T-helper 2 cell treated with Interferon-gamma antibody and Interleukin-4, amounts not matched to agents 5 μg/mL and 100 μg/mL, for 36 hours (primary cell): Measurements from ENCODE around the gene TMEM94.

ENCODE experiments used
- DNase-seq: peaks from one replicate; pipeline ENCODE4 v3.0.0; 2021; ENCODE audit warnings: low spot score
- H3K27ac Mint-ChIP-seq: one replicate; pipeline ENCODE4 v1.8.0; 2021; ENCODE audit warnings: mild to moderate bottlenecking, mixed read lengths
- H3K27me3 Mint-ChIP-seq: one replicate; pipeline ENCODE4 v1.8.0; 2021; ENCODE audit warnings: low read depth, mixed read lengths
- H3K36me3 Mint-ChIP-seq: one replicate; pipeline ENCODE4 v1.8.0; 2021; ENCODE audit warnings: low read depth, mixed read lengths
- H3K4me1 Mint-ChIP-seq: one replicate; pipeline ENCODE4 v1.8.0; 2021; ENCODE audit warnings: low read depth, mixed read lengths
- H3K4me3 Mint-ChIP-seq: one replicate; pipeline ENCODE4 v1.8.0; 2022; ENCODE audit warnings: mild to moderate bottlenecking, moderate library complexity, mixed read lengths
- H3K9me3 Mint-ChIP-seq: one replicate; pipeline ENCODE4 v1.8.0; 2021; ENCODE audit warnings: mixed read lengths

TMEM94 gene

GRCh38 chr17:75539967-75540729, 83.7 kb downstream of the TMEM94 start:
- no peak for DNase-seq
- Mint-ChIP-seq H3K36me3 (no peaks in the 10 kb centered on the region), H3K9me3 (no peaks in the 10 kb centered on the region), H3K27me3 (no peaks in the 10 kb centered on the region), H3K27ac (no peak overlapping the region), H3K4me3 (no peak overlapping the region), H3K4me1 (peaks cover 8% of the 10 kb centered on the region)

- Mint-ChIP-seq H3K36me3 (no peaks in the 10 kb centered on the region), H3K4me3 (no peak overlapping the region), H3K27ac (no peak overlapping the region), H3K4me1 (no peaks in the 10 kb centered on the region), H3K9me3 (no peaks in the 10 kb centered on the region), H3K27me3 (no peaks in the 10 kb centered on the region)
- DNase-seq, result no peak
These were observed 84.6 kb downstream of the TMEM94 start for GRCh38 chr17:75540923-75541503.

GRCh38 chr17:75542229-75542628, 85.8 kb downstream of the TMEM94 start:
- H3K27ac Mint-ChIP-seq, result no peak overlapping the region
- no peaks in the 10 kb centered on the region for H3K27me3 Mint-ChIP-seq
- H3K4me1 Mint-ChIP-seq, result no peaks in the 10 kb centered on the region
- H3K36me3 Mint-ChIP-seq, result no peaks in the 10 kb centered on the region
- H3K9me3 Mint-ChIP-seq, result no peaks in the 10 kb centered on the region
- no peak for DNase-seq
- no peak overlapping the region for H3K4me3 Mint-ChIP-seq

GRCh38 chr17:75542728-75543336, 86.4 kb downstream of the TMEM94 start:
- Mint-ChIP-seq H3K4me3 (no peak overlapping the region), H3K9me3 (no peaks in the 10 kb centered on the region), H3K4me1 (no peaks in the 10 kb centered on the region), H3K27me3 (no peaks in the 10 kb centered on the region), H3K27ac (no peak overlapping the region), H3K36me3 (no peaks in the 10 kb centered on the region)
- no peak for DNase-seq

GRCh38 chr17:75544250-75544649, 87.8 kb downstream of the TMEM94 start:
- H3K27ac Mint-ChIP-seq, result no peak overlapping the region
- no peaks in the 10 kb centered on the region for H3K4me1 Mint-ChIP-seq
- H3K27me3 Mint-ChIP-seq, result no peaks in the 10 kb centered on the region
- H3K4me3 Mint-ChIP-seq, result no peak overlapping the region
- H3K36me3 Mint-ChIP-seq, result no peaks in the 10 kb centered on the region
- no peaks in the 10 kb centered on the region for H3K9me3 Mint-ChIP-seq
- DNase-seq, result no peak

GRCh38 chr17:75546181-75546580, 89.7 kb downstream of the TMEM94 start:
- Mint-ChIP-seq H3K9me3 (no peaks in the 10 kb centered on the region), H3K4me1 (no peaks in the 10 kb centered on the region), H3K27ac (no peak overlapping the region), H3K4me3 (no peak overlapping the region), H3K36me3 (no peaks in the 10 kb centered on the region), H3K27me3 (no peaks in the 10 kb centered on the region)
- no peak for DNase-seq

GRCh38 chr17:75547091-75547490, 90.7 kb downstream of the TMEM94 start:
- no peaks in the 10 kb centered on the region for H3K4me1 Mint-ChIP-seq
- no peak overlapping the region for H3K4me3 Mint-ChIP-seq
- no peaks in the 10 kb centered on the region for H3K9me3 Mint-ChIP-seq
- no peaks in the 10 kb centered on the region for H3K27me3 Mint-ChIP-seq
- H3K36me3 Mint-ChIP-seq, result no peaks in the 10 kb centered on the region
- no peak for DNase-seq
- H3K27ac Mint-ChIP-seq, result no peak overlapping the region

GRCh38 chr17:75548813-75549212, 92.4 kb downstream of the TMEM94 start:
- Mint-ChIP-seq H3K4me1 (no peaks in the 10 kb centered on the region), H3K36me3 (no peaks in the 10 kb centered on the region), H3K9me3 (no peaks in the 10 kb centered on the region), H3K27me3 (no peaks in the 10 kb centered on the region), H3K27ac (no peak overlapping the region), H3K4me3 (no peak overlapping the region)
- DNase-seq, result no peak
